GM12878 (cell line): ENCODE data around the gene DNAJC3.

ENCODE experiments used
- ATF7 ChIP-seq: fragments of 450-650 bp; IDR thresholded peaks from 2 replicates; pipeline ENCODE4 v1.6.1; 2016; ENCODE audit warnings: low read depth, mild to moderate bottlenecking
- CBFB ChIP-seq: IDR thresholded peaks from 2 replicates; pipeline ENCODE4 v1.6.1; 2016; ENCODE audit warnings: antibody characterized with exemption, low read depth
- DPF2 ChIP-seq: fragments of 450-650 bp; IDR thresholded peaks from 2 replicates; pipeline ENCODE4 v1.6.1; 2017; ENCODE audit warnings: mild to moderate bottlenecking
- ESRRA ChIP-seq: IDR thresholded peaks from 2 replicates; pipeline ENCODE4 v1.6.1; 2012; ENCODE audit warnings: mild to moderate bottlenecking, low read length, improper control_type of control experiment
- FOXK2 ChIP-seq: fragments of 450-650 bp; IDR thresholded peaks from 2 replicates; pipeline ENCODE4 v1.6.1; 2017; ENCODE audit warnings: mild to moderate bottlenecking, moderate library complexity
- MEF2A ChIP-seq: IDR thresholded peaks from 2 replicates; pipeline ENCODE4 v1.6.1; 2011; ENCODE audit warnings: low read depth, mild to moderate bottlenecking, low read length, moderate library complexity; ENCODE audit not compliant: insufficient read depth
- NFYA ChIP-seq: IDR thresholded peaks from 2 replicates; pipeline ENCODE4 v1.6.1; 2011; ENCODE audit warnings: low read depth, mild to moderate bottlenecking, low read length, improper control_type of control experiment, borderline replicate concordance
- PAX5 ChIP-seq: IDR thresholded peaks from 2 replicates; pipeline ENCODE4 v1.6.1; 2011; ENCODE audit warnings: low read depth, low read length, borderline replicate concordance
- RB1 ChIP-seq: fragments of 450-650 bp; formaldehyde crosslinking; IDR thresholded peaks from 2 replicates; pipeline ENCODE4 v1.6.1; 2017; ENCODE audit warnings: mild to moderate bottlenecking, borderline replicate concordance
- SMC3 ChIP-seq: IDR thresholded peaks from 2 replicates; pipeline ENCODE4 v1.6.1; 2011; ENCODE audit warnings: low read length, improper control_type of control experiment, borderline replicate concordance
- TF ChIP-seq, protein P1 (sequence below): IDR thresholded peaks from 2 replicates; pipeline ENCODE4 v1.6.1; 2012; ENCODE audit warnings: low read depth, low read length, improper control_type of control experiment

DNA sequence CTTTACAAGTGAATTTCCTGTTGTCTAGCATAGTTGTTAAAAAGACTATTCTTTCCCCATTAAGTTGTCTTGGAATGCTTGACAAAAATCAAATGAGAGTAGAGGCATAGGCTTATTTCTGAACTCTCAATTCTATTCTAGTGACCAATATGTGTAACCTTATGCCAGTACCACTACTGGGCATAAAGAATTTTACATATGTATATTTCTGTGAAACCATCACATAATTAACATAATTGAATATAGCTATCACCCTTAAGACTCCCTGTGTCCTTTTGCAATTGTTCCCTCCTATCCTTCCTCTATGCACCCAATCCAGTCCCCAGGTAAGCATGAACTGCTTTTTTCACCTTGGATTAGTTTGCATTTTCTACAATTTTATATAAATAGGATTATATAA is 165.0 kb downstream of the DNAJC3 start:
- TF ChIP-seq MEF2A = no peak
- no peak for TF ChIP-seq FOXK2
- TF ChIP-seq ATF7 = no peak
- TF ChIP-seq, protein P1, sequence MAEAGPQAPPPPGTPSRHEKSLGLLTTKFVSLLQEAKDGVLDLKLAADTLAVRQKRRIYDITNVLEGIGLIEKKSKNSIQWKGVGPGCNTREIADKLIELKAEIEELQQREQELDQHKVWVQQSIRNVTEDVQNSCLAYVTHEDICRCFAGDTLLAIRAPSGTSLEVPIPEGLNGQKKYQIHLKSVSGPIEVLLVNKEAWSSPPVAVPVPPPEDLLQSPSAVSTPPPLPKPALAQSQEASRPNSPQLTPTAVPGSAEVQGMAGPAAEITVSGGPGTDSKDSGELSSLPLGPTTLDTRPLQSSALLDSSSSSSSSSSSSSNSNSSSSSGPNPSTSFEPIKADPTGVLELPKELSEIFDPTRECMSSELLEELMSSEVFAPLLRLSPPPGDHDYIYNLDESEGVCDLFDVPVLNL = no peak
- TF ChIP-seq PAX5 = no peak
- no peak for TF ChIP-seq CBFB
- no peak for TF ChIP-seq RB1
- TF ChIP-seq ESRRA = no peak
- TF ChIP-seq SMC3 = no peak
- TF ChIP-seq NFYA = no peak
- TF ChIP-seq DPF2 = no peak
